B cell (primary cell): Measurements from ENCODE around the gene MED27.

Experiments
- CTCF ChIP-seq: fragments of 200-600 bp; IDR thresholded peaks from one replicate; pipeline ENCODE4 v1.8.0; 2022; ENCODE audit warnings: antibody characterized with exemption, mild to moderate bottlenecking
- EZH2 ChIP-seq: IDR thresholded peaks from 2 replicates; pipeline ENCODE4 v1.6.1; 2012; ENCODE audit warnings: borderline replicate concordance, low read depth, mild to moderate bottlenecking, moderate library complexity, low read length; ENCODE audit not compliant: insufficient read depth, poor library complexity, severe bottlenecking

- TF ChIP-seq CTCF (no peak), EZH2 (no peak)
Observed at GRCh38 chr9:132074736-132075135, 4.9 kb downstream of the MED27 start.
